PFSK-1 (cell line): Measurements from ENCODE around the gene FIBCD1.

Experiments
- FOXP2 ChIP-seq: optimal IDR thresholded peaks from 2 replicates; pipeline ENCODE3; 2011; ENCODE audit warnings: borderline replicate concordance, control low read depth, inconsistent platforms; ENCODE audit not compliant: insufficient read depth; ENCODE audit errors: extremely low read length, extremely low read depth
- POLR2AphosphoS5 ChIP-seq: IDR thresholded peaks from 2 replicates; pipeline ENCODE4 v1.6.1; 2012; ENCODE audit warnings: low read depth, mild to moderate bottlenecking, control low read depth, low read length, moderate library complexity
- REST ChIP-seq, 2 experiments: IDR thresholded peaks; 2 replicates each; pipeline versions ENCODE4 v1.6.1 to v1.8.0; 2011 to 2012; ENCODE audit warnings: low read depth in 2 of 2, low read length in 2 of 2, control low read depth in 1 of 2, inconsistent platforms in 1 of 2, mild to moderate bottlenecking in 1 of 2, moderate library complexity in 1 of 2; ENCODE audit not compliant: insufficient read depth in 1 of 2
- SIN3A ChIP-seq: IDR thresholded peaks from 2 replicates; pipeline ENCODE4 v1.6.1; 2012; ENCODE audit warnings: mild to moderate bottlenecking, low read length, moderate library complexity, borderline replicate concordance; ENCODE audit not compliant: insufficient read depth
- TAF1 ChIP-seq: IDR thresholded peaks from 2 replicates; pipeline ENCODE4 v1.6.1; 2012; ENCODE audit warnings: low read length, control low read depth, borderline replicate concordance; ENCODE audit not compliant: insufficient read depth

FIBCD1 gene

GRCh38 chr9:130852801-130853200 is 86.2 kb downstream of the FIBCD1 start:
- TF ChIP-seq SIN3A (no peak), POLR2AphosphoS5 (no peak), REST (IDR thresholded peaks at IDR 0.05; ENCODE audit: insufficient read depth in 1 of 2, low read depth in 2 of 2, low read length in 2 of 2) (no peak), TAF1 (no peak), FOXP2 (no peak)
